Medulla oblongata (tissue), 1 donor: Measurements from ENCODE around the gene MPHOSPH9.
"Not testable (repeated sequence)": the region's sequence is repeated elsewhere in the genome, so short reads cannot be mapped to it uniquely, and the experiment has no call there.

ENCODE experiments used
- DNase-seq: peaks from one replicate; pipeline ENCODE4 v3.0.0-alpha.2; 2015; ENCODE audit errors: extremely low spot score

Gene MPHOSPH9

GRCh38 chr12:123225443-123225842 lies 7.5 kb downstream of the MPHOSPH9 start:
- DNase-seq = no peak

GRCh38 chr12:123223241-123223668 lies 9.7 kb downstream of the MPHOSPH9 start:
- DNase-seq = no peak

GRCh38 chr12:123207815-123208214 lies 25.1 kb downstream of the MPHOSPH9 start:
- DNase-seq = not testable (repeated sequence)

- DNase-seq = not testable (repeated sequence)
Measured at GRCh38 chr12:123206794-123207193, 26.1 kb downstream of the MPHOSPH9 start.

- DNase-seq = no peak
Measured at GRCh38 chr12:123200414-123200813, 32.5 kb downstream of the MPHOSPH9 start.

- DNase-seq = no peak
Measured at GRCh38 chr12:123199936-123200335, 33.0 kb downstream of the MPHOSPH9 start.

- no peak for DNase-seq
Measured at GRCh38 chr12:123187637-123188036, 45.3 kb downstream of the MPHOSPH9 start.

- DNase-seq = no peak
Measured at GRCh38 chr12:123180171-123180570, 52.8 kb downstream of the MPHOSPH9 start.

- no peak for DNase-seq
Measured at GRCh38 chr12:123171967-123172366, 61.0 kb downstream of the MPHOSPH9 start.

GRCh38 chr12:123167329-123167728 lies 65.6 kb downstream of the MPHOSPH9 start:
- no peak for DNase-seq

- no peak for DNase-seq
Measured at GRCh38 chr12:123165537-123165936, 67.4 kb downstream of the MPHOSPH9 start.

GRCh38 chr12:123164710-123165261 lies 68.2 kb downstream of the MPHOSPH9 start:
- DNase-seq = no peak

- no peak for DNase-seq
Measured at GRCh38 chr12:123164222-123164621, 68.7 kb downstream of the MPHOSPH9 start.

- no peak for DNase-seq
Measured at GRCh38 chr12:123163227-123163626, 69.7 kb downstream of the MPHOSPH9 start.

- no peak for DNase-seq
Measured at GRCh38 chr12:123160801-123161487, 72.0 kb downstream of the MPHOSPH9 start.

GRCh38 chr12:123153906-123154305 lies 79.0 kb downstream of the MPHOSPH9 start:
- DNase-seq = no peak

- no peak for DNase-seq
Measured at GRCh38 chr12:123152833-123153232, 80.1 kb downstream of the MPHOSPH9 start.

- no peak for DNase-seq
Measured at GRCh38 chr12:123151457-123152454, 81.2 kb downstream of the MPHOSPH9 start.

- DNase-seq = peak; percentile 55
Measured at GRCh38 chr12:123150744-123151456, 82.0 kb downstream of the MPHOSPH9 start, which contains the start of gene PITPNM2. Gene PITPNM2 (minus strand): TSS chr12:123151090. CDS start chr12:123034590, 116,500 bp downstream.

- DNase-seq = no peak
Measured at GRCh38 chr12:123150275-123150743, 82.6 kb downstream of the MPHOSPH9 start.

GRCh38 chr12:123149501-123150274 lies 83.3 kb downstream of the MPHOSPH9 start:
- no peak for DNase-seq
